HCT116 (cell line): Measurements from ENCODE around the gene MME. TPM values are rescaled to one million over a fixed set of nuclear protein-coding genes. Genes with fewer than 3 reads are reported as not detected.

Experiments used
- ATAC-seq: fragments of 200-7000 bp; cut with Tn5 transposase; 2 replicates; pipeline ENCODE4 v1.9.1; 2020; ENCODE audit warnings: mild to moderate bottlenecking, moderate library complexity
- BruUV-seq: library from RNA; stranded (reverse); fragments of 400-500 nt; replicated peaks from 2 replicates; lab custom pipeline; 2021; lab: Mats Ljungman, UMichigan
- CTCF ChIA-PET: fragments of 300-600 bp; sonication (Branson Sonifier 250); formaldehyde crosslinking; loops from one replicate; lab custom pipeline; 2021; ENCODE audit warnings: antibody characterized with exemption; lab: Charles Lee
- POLR2A ChIA-PET: fragments of 300-600, 350-600 bp; sonication (Branson Sonifier 250); formaldehyde crosslinking; loops from one replicate; lab custom pipeline; 2021; ENCODE audit warnings: antibody characterized with exemption; lab: Charles Lee
- RAD21 ChIA-PET, 2 experiments: fragments of 300-600 bp; sonication (Branson Sonifier 250); formaldehyde crosslinking; loops; one replicate each; lab custom pipeline; 2023; ENCODE audit warnings: low total read pairs in 2 of 2; ENCODE audit not compliant: uncharacterized antibody in 2 of 2, unreplicated experiment in 2 of 2, low non-redundant PET in 1 of 2; lab: Charles Lee
- DNase-seq: peaks from one replicate; pipeline ENCODE4 v3.0.0-alpha.2; 2010; ENCODE audit warnings: low read depth, low spot score
- H2AFZ ChIP-seq: fragments of 200-600 bp; shearing (Covaris generic), sonication (generic); 2 replicates; pipeline ENCODE4 v1.6.1; 2017; ENCODE audit warnings: low read depth, mixed run types, mixed read lengths, antibody characterized with exemption, low read length; ENCODE audit not compliant: poor library complexity, severe bottlenecking
- H3K27ac ChIP-seq: 2 replicates; pipeline ENCODE4 v1.5.1; 2012; ENCODE audit warnings: low read depth, low read length
- H3K27me3 ChIP-seq: fragments of 200-600 bp; sonication (generic); 2 replicates; pipeline ENCODE4 v1.6.1; 2016; ENCODE audit warnings: mixed run types, low read length, mixed read lengths; ENCODE audit not compliant: insufficient read depth
- H3K36me3 ChIP-seq, 2 experiments: fragments of 200-500 bp in 1 of 2; fragments of 200-600 bp in 1 of 2; sonication (Bioruptor generic) in 1 of 2; sonication (generic) in 1 of 2; 2 replicates each; pipeline versions ENCODE4 v1.5.1 to v1.6.1; 2014 to 2016; ENCODE audit warnings: low read length in 2 of 2, inconsistent platforms in 1 of 2, mixed read lengths in 1 of 2, mixed run types in 1 of 2; ENCODE audit not compliant: insufficient read depth in 2 of 2, control insufficient read depth in 1 of 2
- H3K4me1 ChIP-seq, 2 experiments: fragments of 200-600 bp in 1 of 2; sonication (generic) in 1 of 2; 2 replicates each; pipeline versions ENCODE4 v1.5.1 to v1.6.1; 2012 to 2017; ENCODE audit warnings: low read length in 2 of 2, inconsistent platforms in 1 of 2, mild to moderate bottlenecking in 1 of 2, mixed read lengths in 1 of 2, mixed run types in 1 of 2, moderate library complexity in 1 of 2; ENCODE audit not compliant: insufficient read depth in 2 of 2, control insufficient read depth in 1 of 2
- H3K4me2 ChIP-seq: fragments of 200-600 bp; sonication (generic); 2 replicates; pipeline ENCODE4 v1.6.1; 2017; ENCODE audit warnings: mixed run types, low read length, mixed read lengths
- H3K4me3 ChIP-seq, 2 experiments: fragments of 200-600 bp in 1 of 2; sonication (generic) in 1 of 2; replicated peaks in 1 of 2; 2 replicates each; pipeline ENCODE4 v1.5.1; 2011 to 2016; ENCODE audit warnings: low read length in 2 of 2, control low read depth in 1 of 2, low read depth in 1 of 2, mild to moderate bottlenecking in 1 of 2, mixed read lengths in 1 of 2, mixed run types in 1 of 2
- H3K79me2 ChIP-seq: fragments of 200-600 bp; sonication (generic); 2 replicates; pipeline ENCODE4 v1.6.1; 2017; ENCODE audit warnings: mild to moderate bottlenecking, mixed run types, low read length, moderate library complexity, mixed read lengths; ENCODE audit not compliant: insufficient read depth
- H3K9ac ChIP-seq: fragments of 200-600 bp; sonication (generic); 2 replicates; pipeline ENCODE4 v1.6.1; 2016; ENCODE audit warnings: low read length, mixed read lengths
- H3K9me2 ChIP-seq: fragments of 200-600 bp; sonication (generic), shearing (Covaris generic); 2 replicates; pipeline ENCODE4 v1.6.1; 2017; ENCODE audit warnings: mixed run types, mild to moderate bottlenecking, moderate library complexity; ENCODE audit not compliant: insufficient read depth
- H3K9me3 ChIP-seq, 2 experiments: fragments of 200-500 bp in 1 of 2; fragments of 200-600 bp in 1 of 2; sonication (Bioruptor generic) in 1 of 2; sonication (generic) in 1 of 2; 2 replicates each; pipeline ENCODE4 v1.6.1; 2014 to 2017; ENCODE audit warnings: low read length in 2 of 2, mixed read lengths in 2 of 2, inconsistent platforms in 1 of 2, low read depth in 1 of 2, mild to moderate bottlenecking in 1 of 2, mixed run types in 1 of 2, moderate library complexity in 1 of 2; ENCODE audit not compliant: control insufficient read depth in 1 of 2, insufficient read depth in 1 of 2
- H4K20me1 ChIP-seq: fragments of 200-600 bp; sonication (generic), shearing (Covaris generic); 2 replicates; pipeline ENCODE4 v1.6.1; 2017; ENCODE audit warnings: mixed run types, mild to moderate bottlenecking, moderate library complexity; ENCODE audit not compliant: insufficient read depth
- CEBPB ChIP-seq: IDR thresholded peaks from 2 replicates; pipeline ENCODE4 v1.6.1; 2012; ENCODE audit warnings: low read depth
- CTCF ChIP-seq, 3 experiments: fragments of 200-600 bp in 1 of 3; sonication (generic) in 1 of 3; IDR thresholded peaks in 2 of 3; conservative IDR thresholded peaks in 1 of 3; 2 replicates each; pipeline ENCODE4 v1.5.1; 2012 to 2017; ENCODE audit warnings: low read depth in 2 of 3, low read length in 2 of 3, antibody characterized with exemption in 1 of 3, borderline replicate concordance in 1 of 3, control low read depth in 1 of 3, mild to moderate bottlenecking in 1 of 3, mixed read lengths in 1 of 3, mixed run types in 1 of 3, moderate library complexity in 1 of 3; ENCODE audit not compliant: insufficient read depth in 1 of 3
- ELF1 ChIP-seq: IDR thresholded peaks from 2 replicates; pipeline ENCODE4 v1.6.1; 2012; ENCODE audit warnings: low read depth, borderline replicate concordance
- EZH2 ChIP-seq: fragments of 200-600 bp; sonication (generic); IDR thresholded peaks from 2 replicates; pipeline ENCODE4 v1.6.1; 2017; ENCODE audit warnings: antibody characterized with exemption, mixed run types
- FOSL1 ChIP-seq: IDR thresholded peaks from 2 replicates; pipeline ENCODE4 v1.6.1; 2012; ENCODE audit warnings: low read depth
- MAX ChIP-seq: IDR thresholded peaks from 2 replicates; pipeline ENCODE4 v1.6.1; 2012
- POLR2A ChIP-seq: IDR thresholded peaks from 2 replicates; pipeline ENCODE4 v1.7.0; 2011; ENCODE audit warnings: borderline replicate concordance; ENCODE audit not compliant: insufficient read depth, insufficient read length; ENCODE audit errors: extremely low read depth
- POLR2AphosphoS5 ChIP-seq: IDR thresholded peaks from 2 replicates; pipeline ENCODE4 v1.6.1; 2011; ENCODE audit warnings: mild to moderate bottlenecking, low read depth, low read length, moderate library complexity
- RAD21 ChIP-seq: IDR thresholded peaks from 2 replicates; pipeline ENCODE4 v1.6.1; 2012; ENCODE audit warnings: low read depth, mild to moderate bottlenecking
- SIN3A ChIP-seq: IDR thresholded peaks from 2 replicates; pipeline ENCODE4 v1.6.1; 2012; ENCODE audit warnings: low read depth
- SP1 ChIP-seq: IDR thresholded peaks from 2 replicates; pipeline ENCODE4 v1.6.1; 2012; ENCODE audit warnings: low read depth
- SRF ChIP-seq: IDR thresholded peaks from 2 replicates; pipeline ENCODE4 v1.6.1; 2012; ENCODE audit warnings: low read depth
- TCF7L2 ChIP-seq: IDR thresholded peaks from 2 replicates; pipeline ENCODE4 v1.7.0; 2011; ENCODE audit warnings: borderline replicate concordance, inconsistent platforms; ENCODE audit not compliant: insufficient read depth, insufficient read length; ENCODE audit errors: extremely low read depth
- YY1 ChIP-seq: IDR thresholded peaks from 2 replicates; pipeline ENCODE4 v1.6.1; 2011; ENCODE audit warnings: low read length, low read depth, moderate library complexity, mild to moderate bottlenecking; ENCODE audit not compliant: insufficient replicate concordance; ENCODE audit errors: extremely low read depth
- ZBTB33 ChIP-seq: IDR thresholded peaks from 2 replicates; pipeline ENCODE4 v1.6.1; 2011; ENCODE audit warnings: mild to moderate bottlenecking, low read length, moderate library complexity; ENCODE audit not compliant: insufficient replicate concordance; ENCODE audit errors: extremely low read depth
- ZFX ChIP-seq: fragments of 450-650 bp; IDR thresholded peaks from 2 replicates; pipeline ENCODE4 v1.6.1; 2017
- ZNF274 ChIP-seq: fragments of 200-500 bp; sonication (Bioruptor generic); IDR thresholded peaks from 2 replicates; pipeline ENCODE4 v1.6.1; 2014; ENCODE audit warnings: mild to moderate bottlenecking, low read depth, low read length, inconsistent platforms
- intact Hi-C: fragments of 100-400 bp; cut with micrococcal nuclease; formaldehyde crosslinking; loops from 2 replicates; pipeline ENCODE4 v1.10.0; 2022
- total RNA-seq: library from RNA; stranded (reverse); gene quantifications from one replicate; pipeline ENCODE4 v1.2.1, GENCODE V29; 2021; ENCODE audit not compliant: unreplicated experiment

The MME gene
- total RNA-seq, 1 experiment from 2014 or later = 0.34 TPM

GRCh38 chr3:155084567-155084966, 4.4 kb downstream of the MME start (continued):
- TF ChIP-seq SRF (no peak), CTCF (IDR thresholded peaks at IDR 0.05 in 2 of 3, conservative IDR thresholded peaks at IDR 0.05 in 1 of 3; ENCODE audit: borderline replicate concordance in 1 of 3, insufficient read depth in 1 of 3, low read depth in 2 of 3, low read length in 2 of 3) (no peak), CEBPB (no peak), ZNF274 (no peak), ZBTB33 (no peak)

- CTCF ChIA-PET = no interaction called here
- ATAC-seq = no peak
Observed at GRCh38 chr3:155086051-155086450, 5.9 kb downstream of the MME start.

More at GRCh38 chr3:155086051-155086450, 5.9 kb downstream of the MME start:
- intact Hi-C loops = no loop called here
- Histone ChIP-seq H3K27ac (no peak overlapping the region), H3K9ac (no peak overlapping the region), H3K4me1 (no peaks in the 10 kb centered on the region), H4K20me1 (no peaks in the 10 kb centered on the region), H3K4me3 (no peak overlapping the region), H3K27me3 (no peaks in the 10 kb centered on the region), H3K4me2 (no peak overlapping the region), H2AFZ (no peak overlapping the region), H3K9me3 (no peaks in the 10 kb centered on the region), H3K36me3 (no peaks in the 10 kb centered on the region), H3K9me2 (no peaks in the 10 kb centered on the region), H3K79me2 (no peaks in the 10 kb centered on the region)
- no TSS peak for BruUV-seq
- ChIA-PET RAD21 (no interaction called here), POLR2A (no interaction called here)
- DNase-seq = no peak
- no peak for TF ChIP-seq POLR2A
- TF ChIP-seq MAX = no peak
- no peak for TF ChIP-seq YY1
- TF ChIP-seq ELF1 = no peak
- no peak for TF ChIP-seq POLR2AphosphoS5
- TF ChIP-seq TCF7L2 = no peak
- TF ChIP-seq RAD21 = no peak
- no peak for TF ChIP-seq CTCF (IDR thresholded peaks at IDR 0.05 in 2 of 3, conservative IDR thresholded peaks at IDR 0.05 in 1 of 3; ENCODE audit: borderline replicate concordance in 1 of 3, insufficient read depth in 1 of 3, low read depth in 2 of 3, low read length in 2 of 3)
- no peak for TF ChIP-seq SIN3A
- TF ChIP-seq EZH2 = no peak
- no peak for TF ChIP-seq ZFX
- no peak for TF ChIP-seq FOSL1
- TF ChIP-seq SP1 = no peak
- TF ChIP-seq SRF = no peak
